K562 (cell line): Measurements from ENCODE around the gene YWHAB. TPM values are rescaled to one million over a fixed set of nuclear protein-coding genes. Genes with fewer than 3 reads are reported as not detected.

Experiments used
- ATAC-seq: fragments of 200-7000 bp; cut with Tn5 transposase; 3 replicates; pipeline ENCODE4 v1.9.1; 2020; ENCODE audit warnings: moderate library complexity
- BruUV-seq: library from RNA; stranded (reverse); fragments of 400-500 nt; replicated peaks from 2 replicates; lab custom pipeline; 2021; lab: Mats Ljungman, UMichigan
- CTCF ChIA-PET: fragments of 300-600 bp; formaldehyde crosslinking; extraction: SDS; loops from one replicate; lab custom pipeline; 2021; ENCODE audit warnings: low intra/inter-chr PET ratio; lab: Yijun Ruan, JAX
- POLR2A ChIA-PET: fragments of 300-600, 350-650 bp; sonication (Branson Sonifier 250); formaldehyde crosslinking; extraction: SDS; loops from one replicate; lab custom pipeline; 2021; ENCODE audit warnings: antibody characterized with exemption, inconsistent platforms; lab: Yijun Ruan, JAX
- DNase-seq, 4 experiments: peaks; one replicate each; pipeline versions ENCODE4 v3.0.0 to v3.0.0-alpha.2; 2011 to 2018; ENCODE audit warnings: low spot score in 3 of 4, mixed read lengths in 3 of 4; ENCODE audit errors: extremely low read depth in 1 of 4
- FAIRE-seq: peaks from 2 replicates; lab custom pipeline; 2011; peaks lifted over from hg19 to GRCh38; lab: Jason Lieb, UNC
- H2AFZ ChIP-seq: 2 replicates; pipeline ENCODE4 v1.6.0; 2011; ENCODE audit warnings: low read depth, low read length, control low read depth, inconsistent platforms
- H3K27ac ChIP-seq: fragments of 200-600 bp; 3 replicates; pipeline ENCODE4 v1.8.0; 2011; ENCODE audit warnings: low read depth, mild to moderate bottlenecking, control low read depth, inconsistent platforms, low read length, moderate library complexity, mixed read lengths; ENCODE audit errors: extremely low read depth
- H3K27me3 ChIP-seq, 2 experiments: fragments of 300-600 bp in 1 of 2; 2 replicates in 1 of 2; 3 replicates in 1 of 2; pipeline versions ENCODE4 v1.6.0 to v1.8.0; 2011; ENCODE audit warnings: inconsistent platforms in 2 of 2, low read length in 2 of 2, mild to moderate bottlenecking in 1 of 2, mixed read lengths in 1 of 2, moderate library complexity in 1 of 2; ENCODE audit not compliant: control insufficient read depth in 2 of 2, insufficient read depth in 2 of 2
- H3K36me3 ChIP-seq: fragments of 300-600 bp; 3 replicates; pipeline ENCODE4 v1.8.0; 2011; ENCODE audit warnings: mild to moderate bottlenecking, low read length, inconsistent platforms; ENCODE audit not compliant: control insufficient read depth, insufficient read depth
- H3K4me1 ChIP-seq, 2 experiments: fragments of 200-600 bp in 1 of 2; replicated peaks in 1 of 2; 2 replicates in 1 of 2; 3 replicates in 1 of 2; pipeline versions ENCODE4 v1.5.1 to v1.8.0; 2011; ENCODE audit warnings: inconsistent platforms in 2 of 2, low read length in 2 of 2, mild to moderate bottlenecking in 1 of 2, mixed read lengths in 1 of 2, moderate library complexity in 1 of 2; ENCODE audit not compliant: control insufficient read depth in 2 of 2, insufficient read depth in 2 of 2
- H3K4me2 ChIP-seq: 2 replicates; pipeline ENCODE4 v1.6.1; 2011; ENCODE audit warnings: low read length, control low read depth, inconsistent platforms, mixed read lengths; ENCODE audit not compliant: insufficient read depth
- H3K4me3 ChIP-seq: fragments of 200-600 bp; sonication (generic), shearing (Covaris generic); 2 replicates; pipeline ENCODE4 v1.5.1; 2016; ENCODE audit warnings: control low read depth, inconsistent platforms
- H3K79me2 ChIP-seq: fragments of 200-600 bp; 3 replicates; pipeline ENCODE4 v1.8.0; 2011; ENCODE audit warnings: low read length, inconsistent platforms; ENCODE audit not compliant: control insufficient read depth, insufficient read depth
- H3K9ac ChIP-seq, 2 experiments: 2 replicates each; pipeline versions ENCODE4 v1.6.0 to v1.6.1; 2011; ENCODE audit warnings: low read depth in 2 of 2, low read length in 2 of 2, control low read depth in 1 of 2, inconsistent platforms in 1 of 2, mild to moderate bottlenecking in 1 of 2, mixed read lengths in 1 of 2; ENCODE audit not compliant: insufficient read depth in 1 of 2
- H3K9me1 ChIP-seq: one replicate; pipeline ENCODE4 v1.6.0; 2011; ENCODE audit warnings: inconsistent platforms, mild to moderate bottlenecking, low read length, moderate library complexity; ENCODE audit not compliant: control insufficient read depth, insufficient read depth
- H3K9me3 ChIP-seq: replicated peaks from 2 replicates; pipeline ENCODE4 v1.5.1; 2011; ENCODE audit warnings: low read depth, low read length, inconsistent platforms; ENCODE audit not compliant: control insufficient read depth, insufficient read depth
- H4K20me1 ChIP-seq: replicated peaks from 2 replicates; pipeline ENCODE4 v1.6.1; 2011; ENCODE audit warnings: low read length, inconsistent platforms, mixed read lengths; ENCODE audit not compliant: control insufficient read depth, insufficient read depth
- ADNP ChIP-seq: fragments of 200-800 bp; sonication (Bioruptor generic); IDR thresholded peaks from 2 replicates; pipeline ENCODE4 v1.6.1; 2016; ENCODE audit warnings: missing genetic modification characterization, missing compliant biosample characterization
- HDAC1 ChIP-seq, 2 experiments: fragments of 450-650 bp; IDR thresholded peaks; 2 replicates each; pipeline ENCODE4 v1.6.1; 2016 to 2017; ENCODE audit warnings: inconsistent platforms in 1 of 2, mild to moderate bottlenecking in 1 of 2, moderate library complexity in 1 of 2
- ID3 ChIP-seq, 2 experiments: fragments of 250-450 bp in 1 of 2; fragments of 450-650 bp in 1 of 2; sonication (Bioruptor Pico) in 1 of 2; IDR thresholded peaks; 2 replicates each; pipeline versions ENCODE4 v1.6.1 to v1.8.0; 2016 to 2021; ENCODE audit warnings: mild to moderate bottlenecking in 2 of 2, moderate library complexity in 2 of 2, missing compliant biosample characterization in 1 of 2, missing genetic modification characterization in 1 of 2
- ZNF639 ChIP-seq, 2 experiments: fragments of 200-800 bp in 1 of 2; sonication (Bioruptor generic) in 1 of 2; sonication (generic) in 1 of 2; formaldehyde crosslinking in 1 of 2; IDR thresholded peaks in 1 of 2; conservative IDR thresholded peaks in 1 of 2; 2 replicates each; pipeline versions ENCODE4 v1.5.0 to v1.6.1; 2016 to 2020; ENCODE audit warnings: missing compliant biosample characterization in 1 of 2, missing genetic modification characterization in 1 of 2, missing genetic modification reagents in 1 of 2
- WGBS: fragments of 100-300 bp; shearing (Covaris generic); methylation state at CpG from one replicate; pipeline ENCODE4 v1.1.6; 2016; ENCODE audit warnings: low coverage, mixed read lengths; ENCODE audit not compliant: insufficient coverage; ENCODE audit errors: missing lambda C conversion rate; 5-methylcytosine and 5-hydroxymethylcytosine counted together
- in situ Hi-C: fragments of 300-500 bp; cut with MboI; formaldehyde crosslinking; loops from 4 replicates; pipeline ENCODE4 v1.15.0; 2018; ENCODE audit warnings: inconsistent platforms, mixed read lengths
- intact Hi-C: fragments of 100-400 bp; cut with micrococcal nuclease; formaldehyde crosslinking; loops from 2 replicates; pipeline ENCODE4 v1.14.2; 2022
- polyA plus RNA-seq, 8 experiments: library from polyadenylated mRNA; depleted of rRNA in 4 of 8; stranded (reverse) in 5 of 8; unstranded in 3 of 8; fragments of >200 nt; fragmentation: Nextera tagmentation in 2 of 8; fragmentation: Illumina TruSeq in 1 of 8; extraction: Ambion mirVana in 2 of 8; extraction: Trizol in 1 of 8; gene quantifications; 2 replicates each; pipeline versions ENCODE4 v1.2.1 to v1.2.3, GENCODE V29; 2011 to 2014; ENCODE audit warnings: inconsistent platforms in 1 of 8, missing spikeins in 1 of 8
- total RNA-seq, 7 experiments: library from RNA; depleted of rRNA in 6 of 7; stranded (reverse); fragments of >200 nt in 6 of 7; fragmentation: Illumina TruSeq in 2 of 7; extraction: Trizol in 2 of 7; gene quantifications; 2 replicates each; pipeline versions ENCODE4 v1.2.1 to v1.2.3, GENCODE V29; 2011 to 2021; ENCODE audit warnings: low replicate concordance in 1 of 7

Gene YWHAB
- total and polyA plus RNA-seq, 9 of the 15 experiments (the other 6 are each of a cell fraction or from before 2014, with no cell fraction given) = 60.6 to 185 (median 96.1) TPM

GRCh38 chr20:44938637-44939036, 53.1 kb downstream of the YWHAB start:
- Histone ChIP-seq H3K9ac (no peak overlapping the region), H3K4me3 (no peak overlapping the region), H3K79me2 (no peaks in the 10 kb centered on the region), H4K20me1 (peaks cover 13% of the 10 kb centered on the region), H3K9me1 (no peaks in the 10 kb centered on the region), H3K9me3 (no peaks in the 10 kb centered on the region), H3K27me3 (no peaks in the 10 kb centered on the region), H2AFZ (no peak overlapping the region), H3K27ac (no peak overlapping the region), H3K4me2 (no peak overlapping the region), H3K4me1 (no peaks in the 10 kb centered on the region), H3K36me3 (peaks cover 81% of the 10 kb centered on the region; the same call in 2 of the 3 replicates)
- ChIA-PET POLR2A (interaction anchor here (4.1 kb wide), 1 partner anchor 10 kb away, joined by 21 read pairs; no protein-coding TSS in a partner anchor), CTCF (no interaction called here)
- intact Hi-C loops (no loop called here), in situ Hi-C loops (no loop called here)
- DNase-seq (no peak), FAIRE-seq (no peak), ATAC-seq (no peak)
- BruUV-seq = no TSS peak
- WGBS = 88% methylated on average over 7 of the region's 9 CpGs
- no peak for TF ChIP-seq ZNF639 (CRISPR knock-in tag; conservative IDR thresholded peaks at IDR 0.05 in 1 of 2, IDR thresholded peaks at IDR 0.05 in 1 of 2)
- TF ChIP-seq ADNP = no peak
- no peak for TF ChIP-seq ID3 (CRISPR knock-in tag; IDR thresholded peaks at IDR 0.05)
- no peak for TF ChIP-seq ID3 (tag; IDR thresholded peaks at IDR 0.05)
- TF ChIP-seq HDAC1 (IDR thresholded peaks at IDR 0.05) = no peak
